HG03097 (cell line): ENCODE measurements around the gene DQX1.
"Not testable (repeated sequence)": the region's sequence is repeated elsewhere in the genome, so short reads cannot be mapped to it uniquely, and the experiment has no call there.

Experiments
- ATAC-seq: cut with Tn5 transposase; IDR thresholded peaks from one replicate; pipeline ENCODE4 v1.9.1; 2021; ENCODE audit not compliant: unreplicated experiment, low FRiP score

DQX1 gene

GRCh38 chr2:74525717-74526648 is at the start of gene DQX1:
DQX1 (minus strand) TSS chr2:74526231; CDS start chr2:74525729, 502 bp downstream.
- no peak for ATAC-seq

- ATAC-seq: no peak
These were observed 49.3 kb upstream of the DQX1 start for GRCh38 chr2:74575320-74575719.

- no peak for ATAC-seq
These were observed 47.9 kb upstream of the DQX1 start for GRCh38 chr2:74573747-74574562.

GRCh38 chr2:74572178-74572925 is 46.3 kb upstream of the DQX1 start:
- no peak for ATAC-seq

- ATAC-seq: no peak
These were observed 45.0 kb upstream of the DQX1 start for GRCh38 chr2:74571058-74571457.

- ATAC-seq: no peak
These were observed 43.7 kb upstream of the DQX1 start for GRCh38 chr2:74569686-74570085.

GRCh38 chr2:74567881-74568280 is 41.9 kb upstream of the DQX1 start:
- ATAC-seq: no peak

- ATAC-seq: no peak
These were observed 40.7 kb upstream of the DQX1 start for GRCh38 chr2:74566754-74567085.

- ATAC-seq: no peak
These were observed 40.2 kb upstream of the DQX1 start for GRCh38 chr2:74566076-74566753.

- no peak for ATAC-seq
These were observed 38.2 kb upstream of the DQX1 start for GRCh38 chr2:74564222-74564621.

GRCh38 chr2:74562126-74562775 is 36.2 kb upstream of the DQX1 start:
- no peak for ATAC-seq

GRCh38 chr2:74561022-74561421 is 35.0 kb upstream of the DQX1 start:
- ATAC-seq: not testable (repeated sequence)

GRCh38 chr2:74560591-74560990 is 34.6 kb upstream of the DQX1 start:
- no peak for ATAC-seq

- no peak for ATAC-seq
These were observed 33.9 kb upstream of the DQX1 start for GRCh38 chr2:74559912-74560311.

GRCh38 chr2:74558284-74559230 is 32.5 kb upstream of the DQX1 start:
- no peak for ATAC-seq

- no peak for ATAC-seq
These were observed 30.9 kb upstream of the DQX1 start for GRCh38 chr2:74556831-74557370.

- ATAC-seq: no peak
These were observed 30.1 kb upstream of the DQX1 start for GRCh38 chr2:74556159-74556558.

- no peak for ATAC-seq
These were observed 29.6 kb upstream of the DQX1 start for GRCh38 chr2:74555610-74556103.
